Uterus (tissue), 4 donors: ENCODE measurements around the gene TRIM65. TPM values are rescaled to one million over a fixed set of nuclear protein-coding genes. Genes with fewer than 3 reads are reported as not detected.

ENCODE experiments used
- DNase-seq, 2 donors: peaks; one replicate each; pipeline ENCODE4 v3.0.0-alpha.2; 2019 to 2020
- H3K27ac ChIP-seq, 2 donors: fragments of 200-600 bp; sonication (generic); 1 replicate in 1 of 2; 2 replicates in 1 of 2; pipeline ENCODE4 v1.5.1; 2016 to 2018
- H3K27me3 ChIP-seq, 2 donors: fragments of 200-600 bp; sonication (generic); one replicate each; pipeline ENCODE4 v1.5.1; 2018 to 2019; ENCODE audit warnings: control low read depth in 1 of 2
- H3K36me3 ChIP-seq, 2 donors: fragments of 200-600 bp; sonication (generic); one replicate each; pipeline ENCODE4 v1.5.1; 2019; ENCODE audit warnings: control low read depth in 1 of 2
- H3K4me1 ChIP-seq, 2 donors: fragments of 200-600 bp; sonication (generic); one replicate each; pipeline ENCODE4 v1.5.1; 2018 to 2019; ENCODE audit warnings: control low read depth in 1 of 2
- H3K4me3 ChIP-seq, 2 donors: fragments of 200-600 bp; sonication (generic); 1 replicate in 1 of 2; 2 replicates in 1 of 2; pipeline ENCODE4 v1.5.1; 2018 to 2019; ENCODE audit warnings: mild to moderate bottlenecking in 1 of 2
- H3K9me3 ChIP-seq, 2 donors: fragments of 200-600 bp; sonication (generic); one replicate each; pipeline ENCODE4 v1.5.1; 2019; ENCODE audit warnings: control low read depth in 1 of 2
- POLR2A ChIP-seq, 2 donors: fragments of 450-650 bp; IDR thresholded peaks; one replicate each; pipeline ENCODE4 v1.6.1; 2016; ENCODE audit warnings: antibody characterized with exemption in 2 of 2, mild to moderate bottlenecking in 1 of 2, moderate library complexity in 1 of 2
- intact Hi-C: fragments of 100-400 bp; cut with DNase I; formaldehyde crosslinking; loops from one replicate; pipeline ENCODE4 v1.15.1; 2023; ENCODE audit warnings: low total_unique reads
- total RNA-seq, 4 donors: library from RNA; depleted of rRNA in 3 of 4; stranded (reverse); fragments of >200 nt in 3 of 4; gene quantifications; one replicate each; pipeline versions ENCODE4 v1.1.0 to v1.2.4, GENCODE V29; 2014 to 2023
- TF ChIP-seq, protein P1 (sequence below), 4 experiments: fragments of 200-600 bp in 2 of 4; fragments of 450-650 bp in 2 of 4; sonication (generic) in 2 of 4; IDR thresholded peaks; one replicate each; pipeline ENCODE4 v1.5.1; 2016 to 2019; ENCODE audit warnings: antibody characterized with exemption in 4 of 4, mild to moderate bottlenecking in 2 of 4, moderate library complexity in 1 of 4
- donor health status: DM: yes; HTN: yes; CAD: no.

TRIM65 gene
- total RNA-seq, 4 donors from 2014 or later = 20.0 to 36.9 (median 30.1) TPM

DNA sequence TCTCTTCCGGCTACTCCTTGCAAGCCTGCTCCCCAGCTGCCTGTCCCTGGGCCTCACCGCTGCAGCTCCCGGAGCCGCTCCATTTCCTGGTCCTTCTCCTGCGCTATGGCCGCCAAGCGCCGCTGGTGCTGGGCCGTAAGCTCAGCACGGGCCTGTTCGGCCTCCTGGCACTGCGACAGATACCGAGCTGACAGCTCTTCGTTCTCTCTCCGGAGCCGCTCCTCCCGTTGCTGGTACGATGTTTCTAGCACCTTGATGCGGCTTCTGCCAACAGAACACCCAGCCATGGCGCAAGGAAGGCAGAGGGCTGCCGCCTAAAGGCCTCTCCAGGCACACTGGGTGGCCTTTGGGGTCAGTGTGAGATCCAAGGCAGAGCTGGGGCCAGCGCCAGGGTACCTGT is 22.9 kb upstream of the TRIM65 start:
- no peaks in the 10 kb centered on the region for H3K36me3 ChIP-seq
- intact Hi-C loops = no loop called here
- no peak overlapping the region for H3K4me3 ChIP-seq
- H3K27ac ChIP-seq = no peak overlapping the region
- H3K27me3 ChIP-seq = no peaks in the 10 kb centered on the region
- TF ChIP-seq POLR2A (IDR thresholded peaks at IDR 0.05) = no peak
- TF ChIP-seq, protein P1, sequence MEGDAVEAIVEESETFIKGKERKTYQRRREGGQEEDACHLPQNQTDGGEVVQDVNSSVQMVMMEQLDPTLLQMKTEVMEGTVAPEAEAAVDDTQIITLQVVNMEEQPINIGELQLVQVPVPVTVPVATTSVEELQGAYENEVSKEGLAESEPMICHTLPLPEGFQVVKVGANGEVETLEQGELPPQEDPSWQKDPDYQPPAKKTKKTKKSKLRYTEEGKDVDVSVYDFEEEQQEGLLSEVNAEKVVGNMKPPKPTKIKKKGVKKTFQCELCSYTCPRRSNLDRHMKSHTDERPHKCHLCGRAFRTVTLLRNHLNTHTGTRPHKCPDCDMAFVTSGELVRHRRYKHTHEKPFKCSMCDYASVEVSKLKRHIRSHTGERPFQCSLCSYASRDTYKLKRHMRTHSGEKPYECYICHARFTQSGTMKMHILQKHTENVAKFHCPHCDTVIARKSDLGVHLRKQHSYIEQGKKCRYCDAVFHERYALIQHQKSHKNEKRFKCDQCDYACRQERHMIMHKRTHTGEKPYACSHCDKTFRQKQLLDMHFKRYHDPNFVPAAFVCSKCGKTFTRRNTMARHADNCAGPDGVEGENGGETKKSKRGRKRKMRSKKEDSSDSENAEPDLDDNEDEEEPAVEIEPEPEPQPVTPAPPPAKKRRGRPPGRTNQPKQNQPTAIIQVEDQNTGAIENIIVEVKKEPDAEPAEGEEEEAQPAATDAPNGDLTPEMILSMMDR (IDR thresholded peaks at IDR 0.05) = no peak
- DNase-seq = no peak
- H3K4me1 ChIP-seq = no peaks in the 10 kb centered on the region
- H3K9me3 ChIP-seq = no peaks in the 10 kb centered on the region

DNA sequence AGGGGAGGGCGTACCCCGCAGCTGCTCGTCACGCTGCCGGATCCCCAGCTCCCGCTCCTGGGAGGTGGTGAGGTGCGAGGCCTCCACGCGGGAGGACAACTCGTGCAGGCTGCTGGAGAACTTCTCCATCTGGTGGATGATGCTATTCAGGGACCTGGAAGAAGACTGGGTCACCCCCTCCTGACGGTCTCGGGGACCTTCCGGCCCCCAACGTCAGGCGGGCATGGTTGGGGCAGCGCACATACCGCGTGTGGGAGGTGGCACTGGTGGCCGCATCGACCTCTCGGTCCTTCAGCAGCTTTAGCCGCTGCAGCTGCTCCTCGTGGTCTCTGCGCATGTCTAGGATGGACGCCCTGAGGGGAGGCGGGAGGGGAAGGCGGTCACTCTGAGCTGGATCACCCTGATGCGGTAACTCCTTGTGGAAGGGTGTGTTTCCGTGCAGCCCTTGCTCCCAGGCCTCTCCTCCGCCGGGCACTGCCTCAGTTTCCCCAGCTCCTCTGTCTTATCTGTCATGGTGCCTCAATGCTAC is 21.2 kb upstream of the TRIM65 start:
- intact Hi-C loops = no loop called here
- TF ChIP-seq, protein P1 (IDR thresholded peaks at IDR 0.05) = no peak
- TF ChIP-seq POLR2A (IDR thresholded peaks at IDR 0.05) = no peak
- H3K4me1 ChIP-seq = no peaks in the 10 kb centered on the region
- H3K9me3 ChIP-seq = no peaks in the 10 kb centered on the region
- no peaks in the 10 kb centered on the region for H3K36me3 ChIP-seq
- no peak overlapping the region for H3K4me3 ChIP-seq
- H3K27me3 ChIP-seq = no peaks in the 10 kb centered on the region
- DNase-seq = no peak
- H3K27ac ChIP-seq = no peak overlapping the region

DNA sequence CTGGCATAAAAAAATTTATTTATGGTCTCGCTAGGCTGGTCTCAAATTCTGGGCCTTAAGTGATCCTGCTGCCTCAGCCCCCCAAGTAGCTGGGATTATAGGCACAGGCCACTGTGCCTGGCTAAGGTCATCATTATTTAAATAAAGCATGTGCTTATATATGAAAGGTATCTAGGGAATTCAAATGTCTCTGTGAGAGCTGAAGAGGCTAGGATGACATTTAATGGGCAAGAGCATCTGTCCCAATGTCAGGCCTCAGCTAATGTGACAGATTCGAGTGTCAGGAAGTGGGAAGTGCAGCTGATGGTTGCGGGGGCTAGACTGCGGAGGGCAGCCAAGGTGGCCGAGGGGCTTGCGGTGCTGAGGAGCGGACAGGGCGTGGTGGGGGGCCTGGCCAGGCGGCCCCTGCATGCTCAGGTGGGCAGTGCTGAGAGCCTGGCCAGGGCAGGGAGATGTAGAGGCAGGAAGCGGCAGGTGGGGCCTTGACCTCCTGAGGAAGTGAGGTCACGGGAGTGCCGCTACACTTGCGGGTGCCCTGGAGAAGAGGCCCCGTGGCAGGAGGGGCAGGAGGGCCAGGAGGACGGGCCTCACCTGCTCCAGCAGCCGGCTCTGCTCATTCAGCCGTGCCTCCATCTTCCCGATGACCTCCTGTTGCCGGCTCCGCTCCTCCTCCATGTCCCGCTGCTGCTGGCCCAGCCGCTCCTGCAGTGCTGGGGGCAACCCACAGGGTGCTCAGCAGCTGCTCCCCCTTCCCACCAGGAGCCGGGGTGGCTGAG is 20.6 kb upstream of the TRIM65 start:
- intact Hi-C loops = no loop called here
- no peaks in the 10 kb centered on the region for H3K27me3 ChIP-seq
- DNase-seq = no peak
- H3K4me3 ChIP-seq = no peak overlapping the region
- H3K27ac ChIP-seq = no peak overlapping the region
- H3K36me3 ChIP-seq = no peaks in the 10 kb centered on the region
- TF ChIP-seq POLR2A (IDR thresholded peaks at IDR 0.05) = no peak
- TF ChIP-seq, protein P1 (IDR thresholded peaks at IDR 0.05) = no peak
- H3K4me1 ChIP-seq = no peaks in the 10 kb centered on the region
- H3K9me3 ChIP-seq = no peaks in the 10 kb centered on the region

DNA sequence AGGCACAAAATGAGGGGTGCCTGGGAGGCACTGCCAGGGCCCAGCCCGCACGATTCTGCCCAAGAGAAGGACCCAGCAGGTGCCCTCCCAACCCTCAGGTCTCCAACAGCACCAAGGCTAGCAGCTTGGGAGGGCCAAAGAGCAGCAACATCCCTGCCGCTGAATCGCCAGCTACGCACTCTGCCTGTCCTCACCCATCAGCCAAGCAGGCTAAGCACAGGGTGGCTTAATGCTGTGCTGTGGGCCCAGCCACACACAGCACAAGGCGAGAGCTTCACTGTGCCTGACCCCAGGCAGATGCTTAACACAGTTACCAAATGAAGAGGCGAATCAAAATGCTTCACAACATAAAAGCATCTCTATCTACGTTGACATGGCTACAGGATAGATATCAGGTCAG is 18.5 kb upstream of the TRIM65 start:
- Histone ChIP-seq H3K4me1 (peaks cover 0 to 4% of the 10 kb centered on the region in 2 donors), H3K9me3 (no peaks in the 10 kb centered on the region), H3K27me3 (no peaks in the 10 kb centered on the region), H3K27ac (no peak overlapping the region), H3K36me3 (no peaks in the 10 kb centered on the region), H3K4me3 (no peak overlapping the region)
- TF ChIP-seq POLR2A (IDR thresholded peaks at IDR 0.05) = no peak
- TF ChIP-seq, protein P1 (IDR thresholded peaks at IDR 0.05) = no peak
- intact Hi-C loops = no loop called here
- no peak for DNase-seq

DNA sequence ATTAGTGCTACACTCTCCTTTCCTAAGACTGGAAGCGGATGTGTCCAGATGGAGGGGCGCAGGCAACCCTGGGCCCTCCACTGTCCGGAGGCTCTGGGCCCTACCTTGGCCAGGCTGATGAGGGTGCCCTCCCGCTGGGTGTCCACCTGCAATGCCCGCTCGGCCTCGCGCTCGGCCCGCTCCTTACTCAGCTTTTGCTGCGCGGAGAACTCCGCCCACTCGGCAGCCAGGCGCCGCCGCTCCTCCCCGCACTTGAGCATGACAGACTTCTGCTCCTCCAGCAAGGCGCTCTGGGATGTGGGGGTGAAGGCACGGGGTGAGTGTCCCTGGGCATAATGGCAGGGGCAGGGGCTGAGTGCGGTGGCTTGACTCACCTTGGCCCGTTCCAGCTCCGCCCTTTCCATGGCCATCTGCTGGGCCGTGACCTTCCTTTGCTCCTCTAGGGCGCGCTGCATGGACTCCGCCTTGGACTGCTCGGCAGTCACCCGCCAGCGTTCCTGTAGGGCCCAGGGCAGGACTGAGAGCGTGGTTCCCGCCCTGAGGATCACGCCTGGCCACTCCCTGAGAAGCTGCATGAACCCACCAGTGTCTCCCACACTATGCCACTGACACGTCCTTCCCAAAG is 18.0 kb upstream of the TRIM65 start:
- no peaks in the 10 kb centered on the region for H3K36me3 ChIP-seq
- peaks cover 0 to 4% of the 10 kb centered on the region in 2 donors for H3K4me1 ChIP-seq
- intact Hi-C loops = no loop called here
- no peak overlapping the region for H3K4me3 ChIP-seq
- DNase-seq = no peak
- H3K27ac ChIP-seq = no peak overlapping the region
- no peaks in the 10 kb centered on the region for H3K27me3 ChIP-seq
- no peaks in the 10 kb centered on the region for H3K9me3 ChIP-seq
- TF ChIP-seq, protein P1 (IDR thresholded peaks at IDR 0.05) = no peak
- no peak for TF ChIP-seq POLR2A (IDR thresholded peaks at IDR 0.05)
